MM.1S (cell line): ENCODE results near the gene TRPV2.

ENCODE experiments used
- DNase-seq: peaks from one replicate; pipeline ENCODE4 v3.0.0-alpha.2; 2015
- H2AFZ ChIP-seq: fragments of 300-600 bp; sonication (generic); 2 replicates; pipeline ENCODE4 v1.6.0; 2016; ENCODE audit warnings: antibody characterized with exemption, low read length
- H3F3A ChIP-seq: fragments of 300-600 bp; sonication (generic); 2 replicates; pipeline ENCODE4 v1.6.1; 2016; ENCODE audit warnings: mild to moderate bottlenecking, antibody characterized with exemption, low read length, moderate library complexity, mixed read lengths; ENCODE audit not compliant: insufficient read depth
- H3K27ac ChIP-seq: fragments of 300-600 bp; sonication (generic); 2 replicates; pipeline ENCODE4 v1.5.1; 2016; ENCODE audit warnings: mild to moderate bottlenecking, low read length
- H3K27me3 ChIP-seq: fragments of 300-600 bp; sonication (generic); replicated peaks from 2 replicates; pipeline ENCODE4 v1.6.0; 2016; ENCODE audit warnings: low read length; ENCODE audit not compliant: insufficient read depth
- H3K36me3 ChIP-seq: fragments of 300-600 bp; sonication (generic); replicated peaks from 2 replicates; pipeline ENCODE4 v1.6.1; 2016; ENCODE audit warnings: mild to moderate bottlenecking, low read length, mixed read lengths; ENCODE audit not compliant: insufficient read depth
- H3K4me1 ChIP-seq: fragments of 300-600 bp; sonication (generic); 2 replicates; pipeline ENCODE4 v1.6.1; 2016; ENCODE audit warnings: low read length, mixed read lengths
- H3K4me2 ChIP-seq: fragments of 300-600 bp; sonication (generic); 2 replicates; pipeline ENCODE4 v1.6.0; 2016; ENCODE audit warnings: low read depth, low read length
- H3K4me3 ChIP-seq: fragments of 300-600 bp; sonication (generic); 2 replicates; pipeline ENCODE4 v1.5.1; 2016; ENCODE audit warnings: low read length, mixed read lengths
- H3K79me2 ChIP-seq: fragments of 300-600 bp; sonication (generic); 2 replicates; pipeline ENCODE4 v1.6.1; 2016; ENCODE audit warnings: mixed run types, low read length, mixed read lengths
- H3K9ac ChIP-seq: fragments of 300-600 bp; sonication (generic); 2 replicates; pipeline ENCODE4 v1.6.1; 2016; ENCODE audit warnings: low read length, mixed read lengths
- H3K9me2 ChIP-seq: fragments of 300-600 bp; sonication (generic); replicated peaks from 2 replicates; pipeline ENCODE4 v1.6.1; 2016; ENCODE audit warnings: mild to moderate bottlenecking, low read length, mixed read lengths; ENCODE audit not compliant: insufficient read depth
- H3K9me3 ChIP-seq: fragments of 300-600 bp; sonication (generic); replicated peaks from 2 replicates; pipeline ENCODE4 v1.6.1; 2016; ENCODE audit warnings: mild to moderate bottlenecking, low read length, mixed read lengths; ENCODE audit not compliant: insufficient read depth
- H4K20me1 ChIP-seq: fragments of 300-600 bp; sonication (generic); 2 replicates; pipeline ENCODE4 v1.6.1; 2016; ENCODE audit warnings: mild to moderate bottlenecking, low read length, moderate library complexity, mixed read lengths; ENCODE audit not compliant: insufficient read depth
- EZH2 ChIP-seq: fragments of 300-600 bp; sonication (generic); optimal IDR thresholded peaks from 2 replicates; pipeline ENCODE3; 2017; ENCODE audit warnings: low read depth, mild to moderate bottlenecking, antibody characterized with exemption, low read length, mixed read lengths
- EZH2phosphoT487 ChIP-seq: fragments of 300-600 bp; sonication (generic); IDR thresholded peaks from 2 replicates; pipeline ENCODE4 v1.6.1; 2018; ENCODE audit warnings: antibody characterized with exemption, low read length
- TF ChIP-seq, protein P1 (sequence below): fragments of 300-600 bp; sonication (generic); IDR thresholded peaks from 2 replicates; pipeline ENCODE4 v1.5.1; 2016; ENCODE audit warnings: antibody characterized with exemption, low read length, mixed read lengths

TRPV2 gene

DNA sequence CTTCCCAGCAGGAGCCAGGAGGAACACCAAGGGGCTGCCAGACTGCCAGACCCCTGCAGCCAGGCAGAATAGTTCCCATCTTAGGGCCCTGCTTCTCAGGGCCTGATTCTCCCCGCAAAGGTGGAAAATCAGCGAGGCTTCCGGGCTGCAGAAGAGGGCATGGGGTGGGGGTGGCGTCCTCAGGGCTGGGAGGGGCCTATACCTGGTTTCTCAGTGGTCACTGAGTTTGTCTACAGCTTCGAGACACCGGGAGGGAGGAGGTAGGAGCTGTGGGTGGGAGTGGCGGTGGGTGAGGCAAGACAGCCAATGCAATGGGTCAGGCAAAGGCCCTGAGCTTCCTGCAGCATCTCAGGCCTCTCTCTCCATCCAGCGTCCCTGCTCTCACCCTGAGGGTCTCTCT lies 62.3 kb downstream of the TRPV2 start:
- no peak for DNase-seq
- H3K79me2 ChIP-seq = no peaks in the 10 kb centered on the region
- H3K27ac ChIP-seq = no peak overlapping the region
- no peaks in the 10 kb centered on the region for H3K4me1 ChIP-seq
- TF ChIP-seq EZH2 = no peak
- no peak for TF ChIP-seq EZH2phosphoT487
- TF ChIP-seq, protein P1, sequence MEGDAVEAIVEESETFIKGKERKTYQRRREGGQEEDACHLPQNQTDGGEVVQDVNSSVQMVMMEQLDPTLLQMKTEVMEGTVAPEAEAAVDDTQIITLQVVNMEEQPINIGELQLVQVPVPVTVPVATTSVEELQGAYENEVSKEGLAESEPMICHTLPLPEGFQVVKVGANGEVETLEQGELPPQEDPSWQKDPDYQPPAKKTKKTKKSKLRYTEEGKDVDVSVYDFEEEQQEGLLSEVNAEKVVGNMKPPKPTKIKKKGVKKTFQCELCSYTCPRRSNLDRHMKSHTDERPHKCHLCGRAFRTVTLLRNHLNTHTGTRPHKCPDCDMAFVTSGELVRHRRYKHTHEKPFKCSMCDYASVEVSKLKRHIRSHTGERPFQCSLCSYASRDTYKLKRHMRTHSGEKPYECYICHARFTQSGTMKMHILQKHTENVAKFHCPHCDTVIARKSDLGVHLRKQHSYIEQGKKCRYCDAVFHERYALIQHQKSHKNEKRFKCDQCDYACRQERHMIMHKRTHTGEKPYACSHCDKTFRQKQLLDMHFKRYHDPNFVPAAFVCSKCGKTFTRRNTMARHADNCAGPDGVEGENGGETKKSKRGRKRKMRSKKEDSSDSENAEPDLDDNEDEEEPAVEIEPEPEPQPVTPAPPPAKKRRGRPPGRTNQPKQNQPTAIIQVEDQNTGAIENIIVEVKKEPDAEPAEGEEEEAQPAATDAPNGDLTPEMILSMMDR = no peak
- H3K9ac ChIP-seq = no peak overlapping the region
- no peak overlapping the region for H3K4me3 ChIP-seq
- no peaks in the 10 kb centered on the region for H3K9me3 ChIP-seq
- H4K20me1 ChIP-seq = no peaks in the 10 kb centered on the region
- no peaks in the 10 kb centered on the region for H3K36me3 ChIP-seq
- no peaks in the 10 kb centered on the region for H3K9me2 ChIP-seq
- no peak overlapping the region for H3K4me2 ChIP-seq
- no peaks in the 10 kb centered on the region for H3F3A ChIP-seq
- H2AFZ ChIP-seq = no peak overlapping the region
- H3K27me3 ChIP-seq = no peaks in the 10 kb centered on the region

GRCh38 chr17:16478649-16479048 lies 63.3 kb downstream of the TRPV2 start:
- Histone ChIP-seq H3K79me2 (no peaks in the 10 kb centered on the region), H3K27me3 (no peaks in the 10 kb centered on the region), H3K27ac (no peak overlapping the region), H3K4me3 (no peak overlapping the region), H3K9ac (no peak overlapping the region), H3K9me3 (no peaks in the 10 kb centered on the region), H3K36me3 (no peaks in the 10 kb centered on the region), H3K4me2 (no peak overlapping the region), H3F3A (no peaks in the 10 kb centered on the region), H2AFZ (no peak overlapping the region), H3K4me1 (no peaks in the 10 kb centered on the region), H4K20me1 (no peaks in the 10 kb centered on the region), H3K9me2 (no peaks in the 10 kb centered on the region)
- DNase-seq = no peak
- TF ChIP-seq EZH2 = no peak
- TF ChIP-seq, protein P1 = no peak
- no peak for TF ChIP-seq EZH2phosphoT487

GRCh38 chr17:16479264-16479663 lies 63.9 kb downstream of the TRPV2 start:
- DNase-seq = no peak
- no peaks in the 10 kb centered on the region for H3K79me2 ChIP-seq
- H3K27ac ChIP-seq = no peak overlapping the region
- no peak overlapping the region for H2AFZ ChIP-seq
- H3K27me3 ChIP-seq = no peaks in the 10 kb centered on the region
- no peaks in the 10 kb centered on the region for H3K9me2 ChIP-seq
- H3K4me1 ChIP-seq = no peaks in the 10 kb centered on the region
- H3K9ac ChIP-seq = no peak overlapping the region
- no peak overlapping the region for H3K4me2 ChIP-seq
- H4K20me1 ChIP-seq = no peaks in the 10 kb centered on the region
- TF ChIP-seq EZH2 (no peak), EZH2phosphoT487 (no peak)
- TF ChIP-seq, protein P1 = no peak
- H3F3A ChIP-seq = no peaks in the 10 kb centered on the region
- no peak overlapping the region for H3K4me3 ChIP-seq
- no peaks in the 10 kb centered on the region for H3K9me3 ChIP-seq
- no peaks in the 10 kb centered on the region for H3K36me3 ChIP-seq
